HEK293 (cell line): ENCODE results near the gene TBC1D22A.

Experiments used
- CTCF ChIA-PET: fragments of 350-600 bp; formaldehyde crosslinking; extraction: SDS; loops from one replicate; lab custom pipeline; 2021; ENCODE audit warnings: antibody characterized with exemption; lab: Yijun Ruan, JAX
- POLR2A ChIA-PET: fragments of 300-600 bp; formaldehyde crosslinking; extraction: SDS; loops from one replicate; lab custom pipeline; 2020; ENCODE audit warnings: antibody characterized with exemption, inconsistent platforms; lab: Yijun Ruan, JAX
- H3K27ac ChIP-seq: fragments of 200-500 bp; sonication (Bioruptor generic); 2 replicates; pipeline ENCODE4 v1.5.1; 2014; ENCODE audit warnings: low read depth, low read length, control low read depth, inconsistent platforms; ENCODE audit errors: extremely low read depth
- H3K36me3 ChIP-seq, 2 experiments: fragments of 200-500 bp in 1 of 2; sonication (Bioruptor generic) in 1 of 2; 1 replicate in 1 of 2; 2 replicates in 1 of 2; pipeline ENCODE4 v1.5.1; 2014 to 2017; ENCODE audit warnings: inconsistent platforms in 2 of 2, low read length in 2 of 2; ENCODE audit not compliant: control insufficient read depth in 2 of 2, insufficient read depth in 1 of 2
- H3K4me1 ChIP-seq: fragments of 200-500 bp; sonication (Bioruptor generic); 2 replicates; pipeline ENCODE4 v1.5.1; 2014; ENCODE audit warnings: mild to moderate bottlenecking, low read length, inconsistent platforms; ENCODE audit not compliant: control insufficient read depth, insufficient read depth
- H3K4me3 ChIP-seq: 2 replicates; pipeline ENCODE4 v1.5.1; 2011; ENCODE audit warnings: low read depth, mild to moderate bottlenecking, control low read depth, low read length, moderate library complexity
- H3K9me3 ChIP-seq: fragments of 200-500 bp; sonication (Bioruptor generic); 2 replicates; pipeline ENCODE4 v1.5.1; 2014; ENCODE audit warnings: low read depth, low read length, inconsistent platforms; ENCODE audit not compliant: control insufficient read depth, insufficient read depth
- BCL6B ChIP-seq: fragments of 450-650 bp; formaldehyde crosslinking; IDR thresholded peaks from 2 replicates; pipeline ENCODE4 v1.5.1; 2017; ENCODE audit warnings: missing biosample characterization, missing genetic modification characterization
- GLIS1 ChIP-seq: fragments of 450-650 bp; formaldehyde crosslinking; IDR thresholded peaks from 2 replicates; pipeline ENCODE4 v1.5.1; 2016; ENCODE audit warnings: missing biosample characterization, missing genetic modification characterization
- KLF10 ChIP-seq: fragments of 450-650 bp; IDR thresholded peaks from 2 replicates; pipeline ENCODE4 v1.5.1; 2018; ENCODE audit warnings: missing biosample characterization, mild to moderate bottlenecking, missing genetic modification characterization
- KLF17 ChIP-seq: fragments of 450-650 bp; formaldehyde crosslinking; IDR thresholded peaks from 2 replicates; pipeline ENCODE4 v1.5.1; 2016; ENCODE audit warnings: missing biosample characterization, missing genetic modification characterization
- KLF9 ChIP-seq: fragments of 450-650 bp; formaldehyde crosslinking; IDR thresholded peaks from 2 replicates; pipeline ENCODE4 v1.5.1; 2016; ENCODE audit warnings: missing biosample characterization, missing genetic modification characterization, low read depth
- OVOL3 ChIP-seq: fragments of 450-650 bp; formaldehyde crosslinking; IDR thresholded peaks from 2 replicates; pipeline ENCODE4 v1.5.1; 2016; ENCODE audit warnings: missing biosample characterization, missing genetic modification characterization
- PRDM10 ChIP-seq: fragments of 450-650 bp; formaldehyde crosslinking; IDR thresholded peaks from 2 replicates; pipeline ENCODE4 v1.5.1; 2016; ENCODE audit warnings: missing biosample characterization, missing genetic modification characterization
- REPIN1 ChIP-seq: fragments of 450-650 bp; formaldehyde crosslinking; IDR thresholded peaks from 2 replicates; pipeline ENCODE4 v1.5.1; 2017; ENCODE audit warnings: missing biosample characterization, missing genetic modification characterization, low read depth
- TCF7L2 ChIP-seq: IDR thresholded peaks from 2 replicates; pipeline ENCODE4 v1.6.1; 2011; ENCODE audit warnings: low read depth, mild to moderate bottlenecking, inconsistent platforms, low read length, moderate library complexity, borderline replicate concordance
- TSHZ1 ChIP-seq: fragments of 450-650 bp; formaldehyde crosslinking; IDR thresholded peaks from 2 replicates; pipeline ENCODE4 v1.5.1; 2016; ENCODE audit warnings: missing biosample characterization, missing genetic modification characterization, borderline replicate concordance
- ZNF132 ChIP-seq: fragments of 450-650 bp; formaldehyde crosslinking; IDR thresholded peaks from 2 replicates; pipeline ENCODE4 v1.5.1; 2017; ENCODE audit warnings: missing biosample characterization, missing genetic modification characterization, borderline replicate concordance
- ZNF16 ChIP-seq: fragments of 450-650 bp; formaldehyde crosslinking; IDR thresholded peaks from 2 replicates; pipeline ENCODE4 v1.5.1; 2016; ENCODE audit warnings: low read depth, missing biosample characterization, missing genetic modification characterization
- ZNF18 ChIP-seq: fragments of 450-650 bp; formaldehyde crosslinking; IDR thresholded peaks from 2 replicates; pipeline ENCODE4 v1.5.1; 2016; ENCODE audit warnings: missing biosample characterization, missing genetic modification characterization
- ZNF202 ChIP-seq: fragments of 450-650 bp; formaldehyde crosslinking; IDR thresholded peaks from 2 replicates; pipeline ENCODE4 v1.5.1; 2016; ENCODE audit warnings: missing biosample characterization, missing genetic modification characterization, borderline replicate concordance
- ZNF266 ChIP-seq: fragments of 450-650 bp; formaldehyde crosslinking; IDR thresholded peaks from 2 replicates; pipeline ENCODE4 v1.5.1; 2016; ENCODE audit warnings: missing biosample characterization, missing genetic modification characterization, low read depth
- ZNF394 ChIP-seq: fragments of 450-650 bp; formaldehyde crosslinking; IDR thresholded peaks from 2 replicates; pipeline ENCODE4 v1.5.1; 2016; ENCODE audit warnings: missing biosample characterization, missing genetic modification characterization, mild to moderate bottlenecking, moderate library complexity, borderline replicate concordance
- ZNF473 ChIP-seq: fragments of 450-650 bp; formaldehyde crosslinking; IDR thresholded peaks from 2 replicates; pipeline ENCODE4 v1.5.1; 2017; ENCODE audit warnings: missing biosample characterization, missing genetic modification characterization
- ZNF555 ChIP-seq: fragments of 450-650 bp; formaldehyde crosslinking; conservative IDR thresholded peaks from 2 replicates; pipeline ENCODE4 v1.5.1; 2017; ENCODE audit warnings: missing biosample characterization, mild to moderate bottlenecking, missing genetic modification characterization, inconsistent platforms
- ZNF621 ChIP-seq: fragments of 450-650 bp; formaldehyde crosslinking; IDR thresholded peaks from 2 replicates; pipeline ENCODE4 v1.5.1; 2017; ENCODE audit warnings: missing biosample characterization, missing genetic modification characterization
- ZNF792 ChIP-seq: fragments of 450-650 bp; formaldehyde crosslinking; IDR thresholded peaks from 2 replicates; pipeline ENCODE4 v1.5.1; 2016; ENCODE audit warnings: missing biosample characterization, missing genetic modification characterization

The TBC1D22A gene

GRCh38 chr22:46979506-46979905 is 217.1 kb downstream of the TBC1D22A start:
- peaks cover 0 to 36% of the 10 kb centered on the region in 2 experiments; a peak in 2 of 3 replicates for H3K36me3 ChIP-seq
- no peak overlapping the region for H3K4me3 ChIP-seq
- TF ChIP-seq TSHZ1 (tag by site-specific recombination) (no peak), ZNF266 (tag by site-specific recombination) (no peak), ZNF621 (no peak), ZNF132 (tag by site-specific recombination) (no peak), KLF10 (tag by site-specific recombination) (no peak), ZNF555 (tag by site-specific recombination) (no peak), KLF9 (no peak), OVOL3 (tag by site-specific recombination) (no peak), ZNF16 (no peak), KLF17 (no peak), BCL6B (tag by site-specific recombination) (no peak)
- H3K9me3 ChIP-seq = no peaks in the 10 kb centered on the region
- POLR2A ChIA-PET = no interaction called here
- CTCF ChIA-PET = interaction anchor here (0.6 kb wide), 1 partner anchor 19 kb away, joined by 3 read pairs; no protein-coding TSS in a partner anchor
- no peak overlapping the region for H3K27ac ChIP-seq
- H3K4me1 ChIP-seq = no peaks in the 10 kb centered on the region

GRCh38 chr22:46980392-46980791 is 217.9 kb downstream of the TBC1D22A start:
- no peak overlapping the region for H3K27ac ChIP-seq
- H3K4me3 ChIP-seq = no peak overlapping the region
- H3K4me1 ChIP-seq = no peaks in the 10 kb centered on the region
- no peaks in the 10 kb centered on the region for H3K9me3 ChIP-seq
- ChIA-PET POLR2A (no interaction called here), CTCF (no interaction called here)
- TF ChIP-seq ZNF792 (tag by site-specific recombination) (no peak), PRDM10 (tag by site-specific recombination) (no peak), TCF7L2 (no peak), ZNF132 (tag by site-specific recombination) (no peak), ZNF394 (no peak), ZNF202 (tag by site-specific recombination) (no peak), REPIN1 (tag by site-specific recombination) (no peak), ZNF473 (no peak), GLIS1 (tag by site-specific recombination) (no peak), ZNF18 (no peak)
- H3K36me3 ChIP-seq = peaks cover 0 to 27% of the 10 kb centered on the region in 2 experiments; a peak in 2 of 3 replicates
